Measurements from ENCODE around the gene FAM229A. TPM values are rescaled to one million over a fixed set of nuclear protein-coding genes. Genes with fewer than 3 reads are reported as not detected.

FAM229A gene
- total and polyA plus RNA-seq, 3 donors from 2014 or later, result 71.5 to 194 (median 103) TPM

DNA sequence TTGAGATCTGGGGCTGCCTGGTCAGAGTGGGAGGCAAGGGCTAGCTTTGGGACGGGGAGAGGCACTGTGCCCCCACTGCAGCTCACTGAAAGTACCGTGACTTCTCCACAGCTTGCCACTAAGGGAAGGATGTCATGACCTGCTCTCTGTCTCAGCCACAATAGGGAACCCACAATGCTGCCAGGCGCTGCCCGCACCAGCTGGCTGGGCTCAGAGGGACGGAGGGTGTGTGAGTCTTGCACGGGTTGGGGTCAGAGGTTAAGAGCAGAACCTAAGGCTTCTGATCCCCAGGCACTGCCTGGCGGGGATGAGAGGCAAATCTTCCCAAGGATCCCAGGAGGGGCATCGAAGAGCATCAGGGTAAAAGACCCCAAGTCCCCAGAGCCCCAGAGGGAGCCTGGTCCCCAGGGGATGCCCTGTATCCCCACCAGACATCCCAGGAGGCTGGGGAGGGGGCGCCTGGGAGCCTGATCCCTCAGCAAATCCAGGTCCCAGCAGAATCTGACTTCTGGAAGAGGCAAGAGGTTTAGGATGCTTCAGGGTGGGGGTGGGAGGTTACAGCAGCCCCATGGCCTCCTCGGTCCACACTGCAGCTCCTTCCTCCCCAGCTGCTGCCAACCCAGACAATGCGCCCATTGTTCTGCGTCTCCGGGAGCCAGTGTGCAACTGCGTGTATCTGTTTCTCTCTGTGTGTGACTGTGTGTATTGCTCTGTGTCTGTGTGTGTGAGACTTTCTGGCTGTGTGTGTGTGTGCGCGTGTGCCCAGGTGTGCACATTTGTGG, 24.2 kb downstream of the FAM229A start:
- no peak overlapping the region for H3K4me3 ChIP-seq
- no peaks in the 10 kb centered on the region for H3K9me3 ChIP-seq
- WGBS, 2 donors, result 55 to 74% methylated on average over 14 to 16 of the region's 16 CpGs
- H3K27me3 ChIP-seq, result no peaks in the 10 kb centered on the region
- peak; percentile 74 for DNase-seq
- no peak overlapping the region for H3K27ac ChIP-seq
- TF ChIP-seq, protein P1, sequence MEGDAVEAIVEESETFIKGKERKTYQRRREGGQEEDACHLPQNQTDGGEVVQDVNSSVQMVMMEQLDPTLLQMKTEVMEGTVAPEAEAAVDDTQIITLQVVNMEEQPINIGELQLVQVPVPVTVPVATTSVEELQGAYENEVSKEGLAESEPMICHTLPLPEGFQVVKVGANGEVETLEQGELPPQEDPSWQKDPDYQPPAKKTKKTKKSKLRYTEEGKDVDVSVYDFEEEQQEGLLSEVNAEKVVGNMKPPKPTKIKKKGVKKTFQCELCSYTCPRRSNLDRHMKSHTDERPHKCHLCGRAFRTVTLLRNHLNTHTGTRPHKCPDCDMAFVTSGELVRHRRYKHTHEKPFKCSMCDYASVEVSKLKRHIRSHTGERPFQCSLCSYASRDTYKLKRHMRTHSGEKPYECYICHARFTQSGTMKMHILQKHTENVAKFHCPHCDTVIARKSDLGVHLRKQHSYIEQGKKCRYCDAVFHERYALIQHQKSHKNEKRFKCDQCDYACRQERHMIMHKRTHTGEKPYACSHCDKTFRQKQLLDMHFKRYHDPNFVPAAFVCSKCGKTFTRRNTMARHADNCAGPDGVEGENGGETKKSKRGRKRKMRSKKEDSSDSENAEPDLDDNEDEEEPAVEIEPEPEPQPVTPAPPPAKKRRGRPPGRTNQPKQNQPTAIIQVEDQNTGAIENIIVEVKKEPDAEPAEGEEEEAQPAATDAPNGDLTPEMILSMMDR (IDR thresholded peaks at IDR 0.05), result no peak
- TF ChIP-seq POLR2A (IDR thresholded peaks at IDR 0.05), result no peak
- H3K4me1 ChIP-seq, result peaks cover 52% of the 10 kb centered on the region
- intact Hi-C loops (cut with DNase I; ENCODE audit: low total_unique reads), result loop anchor here (10.0 kb wide), 1 partner anchor 93 kb away; the partner anchor contains the start of gene FAM167B
- H3K36me3 ChIP-seq (ENCODE audit: low read depth, missing control alignments), result no peaks in the 10 kb centered on the region

DNA sequence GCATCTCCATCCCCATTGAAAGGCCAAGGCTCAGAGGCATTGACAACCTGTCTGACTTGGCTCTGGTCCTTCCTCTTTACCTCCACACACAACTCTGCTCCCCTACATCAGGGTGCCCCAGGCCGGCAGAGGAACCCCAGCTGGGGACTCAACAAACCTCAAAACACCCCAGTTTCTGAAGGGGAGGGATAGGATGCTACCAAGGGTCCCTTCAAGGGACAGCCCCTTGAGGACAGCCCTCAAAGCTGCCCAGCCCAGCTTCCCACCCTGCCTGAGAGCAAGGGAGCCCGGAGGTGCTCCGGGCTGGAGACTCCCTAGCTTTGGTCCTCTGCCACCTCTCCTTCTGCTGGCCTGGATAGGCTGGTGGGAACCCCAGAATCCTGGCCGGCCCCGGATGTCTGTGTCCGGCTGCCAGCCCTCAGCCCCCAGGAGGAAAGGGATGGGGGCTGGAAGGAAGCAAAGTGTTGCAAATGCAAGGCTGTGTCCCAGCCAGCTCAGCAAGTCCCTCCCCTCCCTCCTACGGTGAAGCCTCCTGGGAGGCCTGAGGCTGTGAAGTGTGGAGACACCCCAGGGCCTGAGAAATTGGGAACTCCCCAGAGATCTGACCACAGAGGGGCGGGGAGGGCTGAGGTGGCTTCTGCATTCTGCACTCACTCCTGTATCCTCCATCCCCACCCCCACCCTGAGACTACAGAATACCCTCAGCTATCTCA, 25.2 kb downstream of the FAM229A start:
- Histone ChIP-seq H3K27me3 (no peaks in the 10 kb centered on the region), H3K4me3 (peak overlapping the region in 1 of 2 donors; percentile 75), H3K9me3 (no peaks in the 10 kb centered on the region), H3K4me1 (peaks cover 56% of the 10 kb centered on the region), H3K27ac (peak overlapping the region; percentile 81 to 96), H3K36me3 (ENCODE audit: low read depth, missing control alignments) (no peaks in the 10 kb centered on the region)
- TF ChIP-seq, protein P1 (IDR thresholded peaks at IDR 0.05), result no peak
- TF ChIP-seq POLR2A (IDR thresholded peaks at IDR 0.05), result no peak
- no peak for DNase-seq
- 39 to 46% methylated on average over 3 to 8 of the region's 8 CpGs for whole genome bisulfite sequencing, 2 donors
- intact Hi-C loops (cut with DNase I; ENCODE audit: low total_unique reads), result loop anchor here (10.0 kb wide), 1 partner anchor 92 kb away; the partner anchor contains the start of gene FAM167B

DNA sequence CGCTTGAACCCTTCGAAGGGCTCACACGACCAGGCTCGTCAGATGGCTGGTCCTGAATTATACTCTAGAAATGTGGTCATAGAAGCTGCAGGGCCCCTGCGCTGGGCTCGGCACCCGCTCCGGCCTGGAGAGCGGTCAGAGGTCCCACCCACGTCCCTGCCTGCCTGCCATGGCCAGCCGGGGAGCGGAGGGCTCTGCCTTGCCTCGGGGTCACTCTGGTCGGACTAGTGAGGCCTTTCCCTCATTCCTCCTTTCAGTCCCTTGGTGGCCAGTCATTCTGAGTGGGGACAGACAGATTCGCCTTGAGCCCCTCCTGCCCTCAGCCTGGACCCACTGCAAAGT, 25.7 kb downstream of the FAM229A start:
- no peaks in the 10 kb centered on the region for H3K9me3 ChIP-seq
- DNase-seq, result no peak
- H3K27ac ChIP-seq, result peak overlapping the region; percentile 81 to 96
- intact Hi-C loops (cut with DNase I; ENCODE audit: low total_unique reads), result loop anchor here (10.0 kb wide), 1 partner anchor 92 kb away; the partner anchor contains the start of gene FAM167B
- H3K4me3 ChIP-seq, result peak overlapping the region; percentile 75 to 94
- TF ChIP-seq, protein P1 (IDR thresholded peaks at IDR 0.05), result no peak
- no peak for TF ChIP-seq POLR2A (IDR thresholded peaks at IDR 0.05)
- no peaks in the 10 kb centered on the region for H3K27me3 ChIP-seq
- H3K36me3 ChIP-seq (ENCODE audit: low read depth, missing control alignments), result no peaks in the 10 kb centered on the region
- 0 to 7% methylated on average over 5 to 15 of the region's 15 CpGs for WGBS, 2 donors
- H3K4me1 ChIP-seq, result peaks cover 51% of the 10 kb centered on the region

DNA sequence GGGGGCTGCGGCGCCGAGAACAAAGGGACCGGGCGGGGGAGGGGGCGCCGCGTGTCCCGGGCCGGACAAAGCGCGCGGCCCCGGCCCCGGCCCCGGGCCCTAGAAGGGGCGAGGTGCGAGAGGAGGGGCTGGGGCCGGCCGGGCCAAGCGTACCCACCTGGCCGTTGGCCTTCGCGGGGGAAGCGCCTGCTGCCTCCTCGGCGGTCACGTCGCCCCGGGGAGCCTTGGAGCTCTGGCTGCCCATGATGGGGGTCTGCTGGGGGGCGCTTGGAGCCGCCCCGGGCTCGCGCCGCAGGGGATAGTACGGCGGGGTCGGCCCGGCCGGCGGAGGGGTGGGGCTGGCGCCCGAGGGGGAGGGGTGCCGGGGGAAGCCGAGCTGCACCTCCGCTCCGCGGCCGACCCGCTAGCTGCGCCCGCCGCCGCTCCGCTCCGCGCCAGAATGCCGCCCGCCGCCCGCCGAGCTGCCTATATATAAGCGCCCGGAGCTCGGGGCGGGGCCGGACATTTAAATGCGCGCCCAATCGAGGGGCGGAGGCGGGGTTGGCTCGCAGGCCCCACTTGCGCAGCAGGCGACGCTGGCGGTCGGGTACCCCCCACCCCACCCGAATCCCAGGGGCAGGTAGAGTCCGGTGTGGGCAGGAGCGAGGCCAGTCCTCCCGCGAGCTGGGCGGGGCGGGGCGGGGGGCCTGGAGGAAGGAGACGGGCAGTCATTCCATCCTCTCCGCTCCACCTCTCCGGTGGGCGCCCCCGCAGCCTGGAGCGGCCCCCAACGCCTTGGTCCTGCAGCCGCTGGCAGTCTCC, 26.3 kb downstream of the FAM229A start, which contains the start of gene MARCKSL1:
Gene MARCKSL1, minus strand, starts transcription at position 444 of the 801 bp plus-strand sequence. Its CDS starts 200 bp downstream, at position 244.
- intact Hi-C loops (cut with DNase I; ENCODE audit: low total_unique reads), result loop anchor here (10.0 kb wide), 1 partner anchor 91 kb away; the partner anchor contains the start of gene FAM167B
- H3K27ac ChIP-seq, result peak within 1 kb of the TSS; percentile 81 to 96

More for the DNA sequence above, 26.3 kb downstream of the FAM229A start, which contains the start of gene MARCKSL1:
- no peaks in the 10 kb centered on the region for H3K9me3 ChIP-seq
- H3K4me3 ChIP-seq, result peak within 1 kb of the TSS; percentile 75 to 94
- WGBS, 2 donors, result 0 to 2% methylated on average over 9 to 27 of the region's 95 CpGs
- H3K4me1 ChIP-seq, result peaks cover 51% of the 10 kb centered on the region
- peak; percentile 93 for DNase-seq
- no peaks in the 10 kb centered on the region for H3K27me3 ChIP-seq
- no peaks in the 10 kb centered on the region for H3K36me3 ChIP-seq (ENCODE audit: low read depth, missing control alignments)
- TF ChIP-seq POLR2A (IDR thresholded peaks at IDR 0.05), result peak; percentile 74
- TF ChIP-seq, protein P1 (IDR thresholded peaks at IDR 0.05), result no peak
